HUES64 (cell line): ENCODE measurements around the gene TPGS1.

Experiments used
- H3K27ac ChIP-seq: 2 replicates; pipeline ENCODE4 v1.7.0; 2013; ENCODE audit warnings: low read depth, low read length, inconsistent platforms
- H3K27me3 ChIP-seq: 2 replicates; pipeline ENCODE4 v1.6.1; 2013; ENCODE audit warnings: mild to moderate bottlenecking, low read length; ENCODE audit not compliant: insufficient read depth
- H3K36me3 ChIP-seq: 2 replicates; pipeline ENCODE4 v1.6.1; 2013; ENCODE audit warnings: mild to moderate bottlenecking, low read length; ENCODE audit not compliant: insufficient read depth
- H3K4me1 ChIP-seq: 2 replicates; pipeline ENCODE4 v1.6.1; 2013; ENCODE audit warnings: mild to moderate bottlenecking, low read length, moderate library complexity; ENCODE audit not compliant: insufficient read depth
- H3K4me3 ChIP-seq: 2 replicates; pipeline ENCODE4 v1.5.1; 2013; ENCODE audit warnings: mild to moderate bottlenecking, low read length, moderate library complexity
- H3K9ac ChIP-seq: 2 replicates; pipeline ENCODE4 v1.6.1; 2013; ENCODE audit warnings: mild to moderate bottlenecking, low read depth, low read length
- H3K9me3 ChIP-seq: 2 replicates; pipeline ENCODE4 v1.6.1; 2013; ENCODE audit warnings: low read depth, low read length; ENCODE audit not compliant: insufficient read depth
- WGBS: fragments of 150-250, 120-280 bp; methylation state at CpG from one replicate; pipeline ENCODE4 v1.1.7; 2013; ENCODE audit warnings: missing lambda C conversion rate; 5-methylcytosine and 5-hydroxymethylcytosine counted together

The TPGS1 gene

GRCh38 chr19:465056-465816, 42.1 kb upstream of the TPGS1 start:
- H3K27me3 ChIP-seq, result peaks cover 18% of the 10 kb centered on the region
- WGBS, result 86% methylated on average over 3 of the region's 3 CpGs
- no peaks in the 10 kb centered on the region for H3K36me3 ChIP-seq
- no peak overlapping the region for H3K27ac ChIP-seq
- H3K4me1 ChIP-seq, result no peaks in the 10 kb centered on the region
- no peaks in the 10 kb centered on the region for H3K9me3 ChIP-seq
- no peak overlapping the region for H3K4me3 ChIP-seq
- no peak overlapping the region for H3K9ac ChIP-seq

- H3K9ac ChIP-seq, result no peak overlapping the region
- WGBS, result 85% methylated on average over 11 of the region's 11 CpGs
- no peaks in the 10 kb centered on the region for H3K9me3 ChIP-seq
- no peaks in the 10 kb centered on the region for H3K4me1 ChIP-seq
- H3K27ac ChIP-seq, result no peak overlapping the region
- H3K27me3 ChIP-seq, result peaks cover 3% of the 10 kb centered on the region
- H3K36me3 ChIP-seq, result no peaks in the 10 kb centered on the region
- H3K4me3 ChIP-seq, result no peak overlapping the region
Observed at GRCh38 chr19:467554-467953, 39.7 kb upstream of the TPGS1 start.

GRCh38 chr19:468587-469256, 38.6 kb upstream of the TPGS1 start:
- Histone ChIP-seq H3K9ac (no peak overlapping the region), H3K36me3 (no peaks in the 10 kb centered on the region), H3K27me3 (no peaks in the 10 kb centered on the region), H3K27ac (no peak overlapping the region), H3K4me3 (no peak overlapping the region), H3K4me1 (no peaks in the 10 kb centered on the region), H3K9me3 (no peaks in the 10 kb centered on the region)
- WGBS, result 92% methylated on average over 27 of the region's 27 CpGs

- no peak overlapping the region for H3K4me3 ChIP-seq
- H3K27me3 ChIP-seq, result no peaks in the 10 kb centered on the region
- H3K9ac ChIP-seq, result no peak overlapping the region
- H3K9me3 ChIP-seq, result no peaks in the 10 kb centered on the region
- 81% methylated on average over 7 of the region's 7 CpGs for WGBS
- no peaks in the 10 kb centered on the region for H3K36me3 ChIP-seq
- no peak overlapping the region for H3K27ac ChIP-seq
- H3K4me1 ChIP-seq, result no peaks in the 10 kb centered on the region
Observed at GRCh38 chr19:469833-470232, 37.5 kb upstream of the TPGS1 start.

GRCh38 chr19:470701-471100, 36.6 kb upstream of the TPGS1 start:
- no peaks in the 10 kb centered on the region for H3K27me3 ChIP-seq
- no peaks in the 10 kb centered on the region for H3K9me3 ChIP-seq
- no peak overlapping the region for H3K9ac ChIP-seq
- no peaks in the 10 kb centered on the region for H3K4me1 ChIP-seq
- no peaks in the 10 kb centered on the region for H3K36me3 ChIP-seq
- H3K27ac ChIP-seq, result no peak overlapping the region
- 87% methylated on average over 20 of the region's 20 CpGs for WGBS
- no peak overlapping the region for H3K4me3 ChIP-seq

GRCh38 chr19:472005-472858, 35.1 kb upstream of the TPGS1 start:
- H3K27ac ChIP-seq, result no peak overlapping the region
- no peak overlapping the region for H3K4me3 ChIP-seq
- WGBS, result 82% methylated on average over 23 of the region's 23 CpGs
- no peaks in the 10 kb centered on the region for H3K9me3 ChIP-seq
- H3K4me1 ChIP-seq, result no peaks in the 10 kb centered on the region
- no peaks in the 10 kb centered on the region for H3K36me3 ChIP-seq
- H3K27me3 ChIP-seq, result no peaks in the 10 kb centered on the region
- H3K9ac ChIP-seq, result no peak overlapping the region

- Histone ChIP-seq H3K36me3 (no peaks in the 10 kb centered on the region), H3K27ac (no peak overlapping the region), H3K9me3 (no peaks in the 10 kb centered on the region), H3K4me3 (no peak overlapping the region), H3K4me1 (no peaks in the 10 kb centered on the region; the same call in 1 of the 2 replicates), H3K27me3 (no peaks in the 10 kb centered on the region), H3K9ac (no peak overlapping the region)
- WGBS, result 89% methylated on average over 57 of the region's 57 CpGs
Observed at GRCh38 chr19:474126-475078, 32.9 kb upstream of the TPGS1 start.

- Histone ChIP-seq H3K36me3 (no peaks in the 10 kb centered on the region), H3K27ac (no peak overlapping the region), H3K9me3 (no peaks in the 10 kb centered on the region), H3K27me3 (no peaks in the 10 kb centered on the region), H3K9ac (no peak overlapping the region), H3K4me3 (no peak overlapping the region), H3K4me1 (no peaks in the 10 kb centered on the region; the same call in 1 of the 2 replicates)
- 89% methylated on average over 13 of the region's 13 CpGs for WGBS
Observed at GRCh38 chr19:475360-475759, 31.9 kb upstream of the TPGS1 start.

- WGBS, result 78% methylated on average over 26 of the region's 26 CpGs
- H3K9me3 ChIP-seq, result peaks cover 11% of the 10 kb centered on the region; the same call in 1 of the 2 replicates
- H3K27me3 ChIP-seq, result no peaks in the 10 kb centered on the region
- no peaks in the 10 kb centered on the region; the same call in 1 of the 2 replicates for H3K4me1 ChIP-seq
- H3K4me3 ChIP-seq, result no peak overlapping the region
- H3K9ac ChIP-seq, result no peak overlapping the region; the same call in 1 of the 2 replicates
- no peaks in the 10 kb centered on the region for H3K36me3 ChIP-seq
- H3K27ac ChIP-seq, result no peak overlapping the region
Observed at GRCh38 chr19:478236-478903, 28.9 kb upstream of the TPGS1 start.

- WGBS, result 87% methylated on average over 14 of the region's 14 CpGs
- peaks cover 11% of the 10 kb centered on the region; the same call in 1 of the 2 replicates for H3K9me3 ChIP-seq
- H3K4me3 ChIP-seq, result no peak overlapping the region
- no peaks in the 10 kb centered on the region for H3K27me3 ChIP-seq
- H3K36me3 ChIP-seq, result no peaks in the 10 kb centered on the region
- no peak overlapping the region for H3K27ac ChIP-seq
- no peaks in the 10 kb centered on the region; the same call in 1 of the 2 replicates for H3K4me1 ChIP-seq
- H3K9ac ChIP-seq, result no peak overlapping the region
Observed at GRCh38 chr19:478976-479375, 28.3 kb upstream of the TPGS1 start.
